ENCODE results near the gene ANKRD17.

The ANKRD17 gene

GRCh38 chr4:73028621-73029020 is 230.0 kb downstream of the ANKRD17 start:
- Histone ChIP-seq H3K36me3 (ENCODE audit: insufficient read depth) (no peaks in the 10 kb centered on the region), H4K20me1 (ENCODE audit: insufficient read depth) (no peaks in the 10 kb centered on the region), H3K4me3 (IDR thresholded peaks at IDR 0.05; ENCODE audit: insufficient read depth, low read depth, low read length) (no peak overlapping the region), H3K27me3 (ENCODE audit: insufficient read depth, low read depth) (no peaks in the 10 kb centered on the region), H2AFZ (ENCODE audit: low read depth) (no peak overlapping the region), H3K79me2 (ENCODE audit: insufficient read depth, low read depth) (no peaks in the 10 kb centered on the region), H3K9ac (no peak overlapping the region), H3K27ac (no peak overlapping the region), H3K4me1 (ENCODE audit: low read depth, poor library complexity, severe bottlenecking) (no peaks in the 10 kb centered on the region), H3K4me2 (no peak overlapping the region)
- TF ChIP-seq, protein P1, sequence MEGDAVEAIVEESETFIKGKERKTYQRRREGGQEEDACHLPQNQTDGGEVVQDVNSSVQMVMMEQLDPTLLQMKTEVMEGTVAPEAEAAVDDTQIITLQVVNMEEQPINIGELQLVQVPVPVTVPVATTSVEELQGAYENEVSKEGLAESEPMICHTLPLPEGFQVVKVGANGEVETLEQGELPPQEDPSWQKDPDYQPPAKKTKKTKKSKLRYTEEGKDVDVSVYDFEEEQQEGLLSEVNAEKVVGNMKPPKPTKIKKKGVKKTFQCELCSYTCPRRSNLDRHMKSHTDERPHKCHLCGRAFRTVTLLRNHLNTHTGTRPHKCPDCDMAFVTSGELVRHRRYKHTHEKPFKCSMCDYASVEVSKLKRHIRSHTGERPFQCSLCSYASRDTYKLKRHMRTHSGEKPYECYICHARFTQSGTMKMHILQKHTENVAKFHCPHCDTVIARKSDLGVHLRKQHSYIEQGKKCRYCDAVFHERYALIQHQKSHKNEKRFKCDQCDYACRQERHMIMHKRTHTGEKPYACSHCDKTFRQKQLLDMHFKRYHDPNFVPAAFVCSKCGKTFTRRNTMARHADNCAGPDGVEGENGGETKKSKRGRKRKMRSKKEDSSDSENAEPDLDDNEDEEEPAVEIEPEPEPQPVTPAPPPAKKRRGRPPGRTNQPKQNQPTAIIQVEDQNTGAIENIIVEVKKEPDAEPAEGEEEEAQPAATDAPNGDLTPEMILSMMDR (conservative IDR thresholded peaks at IDR 0.05; ENCODE audit: low read depth, low read length), result no peak

All from KMS-11 (cell line).